Lower leg skin (tissue), 4 donors: Measurements from ENCODE around the gene ZYG11A. TPM values are rescaled to one million over a fixed set of nuclear protein-coding genes. Genes with fewer than 3 reads are reported as not detected.

ENCODE experiments used
- DNase-seq, 2 donors: peaks; one replicate each; pipeline ENCODE4 v3.0.0-alpha.2; 2019; ENCODE audit warnings: low spot score in 2 of 2
- H3K4me3 ChIP-seq: fragments of 200-600 bp; sonication (generic); 2 replicates; pipeline ENCODE4 v1.5.1; 2017; ENCODE audit warnings: mild to moderate bottlenecking, low read depth; ENCODE audit not compliant: poor library complexity, severe bottlenecking
- POLR2A ChIP-seq, 2 donors: fragments of 450-650 bp; IDR thresholded peaks; one replicate each; pipeline ENCODE4 v1.6.1; 2016 to 2017; ENCODE audit warnings: antibody characterized with exemption in 2 of 2, mild to moderate bottlenecking in 1 of 2, moderate library complexity in 1 of 2
- WGBS, 2 donors: methylation state at CpG; one replicate each; pipeline ENCODE4 v1.1.5; 2018; 5-methylcytosine and 5-hydroxymethylcytosine counted together
- intact Hi-C: fragments of 100-400 bp; cut with DNase I; formaldehyde crosslinking; loops from one replicate; pipeline ENCODE4 v1.15.0; 2023; ENCODE audit warnings: low total_unique reads
- total RNA-seq, 4 donors: library from RNA; depleted of rRNA; stranded (reverse); fragments of >200 nt; gene quantifications; one replicate each; pipeline ENCODE4 v1.1.0, GENCODE V29; 2016
- TF ChIP-seq, protein P1 (sequence below), 3 donors: fragments of 450-650 bp; IDR thresholded peaks; one replicate each; pipeline ENCODE4 v1.5.1; 2016; ENCODE audit warnings: antibody characterized with exemption in 3 of 3, mild to moderate bottlenecking in 3 of 3, moderate library complexity in 2 of 3

Gene ZYG11A
- total RNA-seq, 4 donors from 2014 or later = 0.03 to 0.25 (median 0.12) TPM

DNA sequence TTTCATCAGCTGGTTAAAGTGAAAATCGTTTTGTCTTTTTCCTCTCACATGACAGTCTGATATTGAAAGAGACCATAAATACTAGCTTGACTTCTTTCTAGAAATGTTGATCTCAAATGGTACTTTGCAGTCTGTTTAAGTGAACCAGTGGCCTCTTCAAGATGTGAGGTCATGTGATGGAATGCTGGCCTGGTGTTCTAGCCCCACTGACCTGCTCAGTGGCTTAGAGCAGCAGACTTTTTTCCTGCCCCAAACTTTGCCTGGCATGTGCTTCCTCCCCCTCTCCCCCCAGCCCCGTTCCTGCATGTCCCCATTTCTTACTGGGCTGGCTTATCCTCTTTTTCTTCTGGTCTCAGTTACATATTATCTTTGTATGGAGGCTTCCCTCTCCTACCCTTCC, 34.3 kb downstream of the ZYG11A start:
- intact Hi-C loops = no loop called here
- WGBS, 2 donors = 53 to 62% methylated on average over 2 of the region's 2 CpGs
- TF ChIP-seq POLR2A (IDR thresholded peaks at IDR 0.05) = no peak
- TF ChIP-seq, protein P1, sequence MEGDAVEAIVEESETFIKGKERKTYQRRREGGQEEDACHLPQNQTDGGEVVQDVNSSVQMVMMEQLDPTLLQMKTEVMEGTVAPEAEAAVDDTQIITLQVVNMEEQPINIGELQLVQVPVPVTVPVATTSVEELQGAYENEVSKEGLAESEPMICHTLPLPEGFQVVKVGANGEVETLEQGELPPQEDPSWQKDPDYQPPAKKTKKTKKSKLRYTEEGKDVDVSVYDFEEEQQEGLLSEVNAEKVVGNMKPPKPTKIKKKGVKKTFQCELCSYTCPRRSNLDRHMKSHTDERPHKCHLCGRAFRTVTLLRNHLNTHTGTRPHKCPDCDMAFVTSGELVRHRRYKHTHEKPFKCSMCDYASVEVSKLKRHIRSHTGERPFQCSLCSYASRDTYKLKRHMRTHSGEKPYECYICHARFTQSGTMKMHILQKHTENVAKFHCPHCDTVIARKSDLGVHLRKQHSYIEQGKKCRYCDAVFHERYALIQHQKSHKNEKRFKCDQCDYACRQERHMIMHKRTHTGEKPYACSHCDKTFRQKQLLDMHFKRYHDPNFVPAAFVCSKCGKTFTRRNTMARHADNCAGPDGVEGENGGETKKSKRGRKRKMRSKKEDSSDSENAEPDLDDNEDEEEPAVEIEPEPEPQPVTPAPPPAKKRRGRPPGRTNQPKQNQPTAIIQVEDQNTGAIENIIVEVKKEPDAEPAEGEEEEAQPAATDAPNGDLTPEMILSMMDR (IDR thresholded peaks at IDR 0.05) = no peak
- no peak for DNase-seq
- no peak overlapping the region for H3K4me3 ChIP-seq

DNA sequence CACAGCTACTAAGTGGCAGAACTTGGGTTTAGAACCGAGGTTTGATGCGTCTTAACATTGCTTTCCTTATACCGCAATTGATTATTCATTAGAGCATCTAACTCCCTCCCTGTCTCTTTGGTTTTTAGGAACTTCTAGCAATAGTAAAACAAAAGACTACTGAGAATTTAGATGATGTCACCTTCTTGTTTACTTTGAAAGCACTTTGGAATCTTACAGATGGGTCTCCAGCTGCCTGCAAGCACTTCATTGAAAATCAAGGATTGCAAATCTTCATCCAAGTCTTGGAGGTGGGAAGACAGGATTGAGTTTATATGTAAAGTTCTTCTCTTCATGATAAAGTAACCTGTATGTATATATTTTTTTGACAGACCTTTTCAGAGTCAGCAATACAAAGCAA, 35.0 kb downstream of the ZYG11A start:
- 93 to 95% methylated on average over 3 of the region's 3 CpGs for WGBS, 2 donors
- no peak for DNase-seq
- intact Hi-C loops = no loop called here
- H3K4me3 ChIP-seq = no peak overlapping the region
- no peak for TF ChIP-seq POLR2A (IDR thresholded peaks at IDR 0.05)
- TF ChIP-seq, protein P1 (IDR thresholded peaks at IDR 0.05) = no peak

GRCh38 chr1:52880206-52880605, 37.6 kb downstream of the ZYG11A start:
- no peak overlapping the region for H3K4me3 ChIP-seq
- no peak for DNase-seq
- intact Hi-C loops = no loop called here
- WGBS, 2 donors = 86 to 94% methylated on average over 2 of the region's 2 CpGs
- no peak for TF ChIP-seq POLR2A (IDR thresholded peaks at IDR 0.05)
- TF ChIP-seq, protein P1 (IDR thresholded peaks at IDR 0.05) = no peak

DNA sequence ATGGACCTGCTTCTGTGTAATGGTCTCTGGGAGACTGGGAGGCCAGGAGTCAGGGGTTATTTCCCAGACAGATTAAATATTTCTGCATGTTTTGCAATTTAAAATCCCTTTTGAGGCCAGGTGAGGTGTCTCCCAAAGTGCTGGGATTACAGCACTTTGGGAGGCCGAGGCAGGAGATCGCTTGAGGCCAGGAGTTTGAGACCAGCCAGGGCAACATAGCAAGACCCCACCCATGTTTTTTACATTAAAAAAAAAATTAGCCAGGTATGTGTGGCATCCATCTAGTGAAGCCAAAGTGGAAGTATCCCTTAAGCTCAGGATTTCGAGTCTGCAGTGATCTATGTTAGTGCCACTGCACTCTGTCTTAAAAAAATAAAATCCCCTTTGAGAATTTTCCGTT, 44.9 kb downstream of the ZYG11A start:
- TF ChIP-seq POLR2A (IDR thresholded peaks at IDR 0.05) = no peak
- TF ChIP-seq, protein P1 (IDR thresholded peaks at IDR 0.05) = no peak
- WGBS, 2 donors = 85 to 89% methylated on average over 4 of the region's 4 CpGs
- no peak overlapping the region for H3K4me3 ChIP-seq
- intact Hi-C loops = no loop called here
- DNase-seq = no peak

DNA sequence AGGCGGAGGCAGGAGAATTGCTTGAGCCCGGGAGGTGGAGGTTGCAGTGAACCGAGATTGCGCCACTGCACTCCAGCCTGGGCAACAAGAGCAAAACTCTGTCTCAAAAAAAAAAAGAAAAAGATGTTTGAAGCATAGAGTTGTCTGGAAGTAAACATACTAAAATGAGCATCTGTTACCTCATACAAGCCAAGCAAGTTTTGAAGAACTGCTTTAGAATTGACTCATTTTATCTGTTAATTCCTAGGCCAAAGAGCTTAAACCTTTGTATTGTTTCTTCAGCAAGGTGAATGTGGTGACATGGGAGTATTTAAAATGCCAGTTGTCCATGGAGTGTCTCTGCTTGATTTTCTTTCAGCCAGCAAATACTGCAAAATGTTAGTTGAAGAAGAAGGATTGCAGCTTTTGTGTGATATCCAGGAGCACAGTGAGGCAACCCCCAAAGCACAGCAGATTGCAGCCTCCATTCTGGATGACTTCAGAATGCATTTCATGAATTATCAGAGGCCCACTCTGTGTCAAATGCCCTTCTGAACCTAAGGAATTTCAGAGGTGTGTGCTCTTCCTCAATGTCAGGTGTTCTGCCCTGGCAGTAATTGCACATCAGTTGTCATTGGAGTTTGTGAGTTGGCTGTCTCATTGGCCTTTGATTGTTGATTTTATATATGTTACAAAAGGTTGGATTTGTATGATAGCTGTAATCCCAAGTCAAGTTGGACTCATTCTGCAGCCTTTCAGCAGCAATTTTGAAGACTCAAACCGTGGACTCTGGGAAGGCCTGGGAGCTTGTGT, 50.1 kb downstream of the ZYG11A start:
- H3K4me3 ChIP-seq = no peak overlapping the region
- DNase-seq = no peak
- WGBS, 2 donors = 88 to 96% methylated on average over 5 of the region's 5 CpGs
- intact Hi-C loops = no loop called here
- TF ChIP-seq, protein P1 (IDR thresholded peaks at IDR 0.05) = no peak

DNA sequence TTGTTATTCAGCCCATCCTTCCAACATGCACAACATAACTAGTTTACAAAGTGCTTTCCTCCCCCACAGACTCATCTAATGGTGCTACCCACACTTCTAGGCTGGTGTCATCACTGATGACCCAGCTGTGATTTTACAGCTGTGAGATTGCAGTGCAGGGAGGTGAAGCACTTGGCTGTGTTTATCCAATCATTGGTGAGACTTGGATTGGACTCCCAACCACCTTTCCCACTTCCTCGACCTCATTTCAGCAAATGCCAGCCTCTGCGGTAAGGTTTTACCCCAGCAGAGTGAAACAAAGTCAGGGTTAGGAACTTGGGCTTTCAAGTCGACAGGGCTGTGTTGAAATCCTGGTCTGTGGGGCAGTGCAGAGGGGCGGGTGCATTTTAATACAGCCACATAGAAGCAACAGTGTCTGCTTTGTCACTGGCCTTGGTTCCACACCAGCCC, 56.9 kb downstream of the ZYG11A start:
- intact Hi-C loops = no loop called here
- no peak for DNase-seq
- TF ChIP-seq, protein P1 (IDR thresholded peaks at IDR 0.05) = no peak
- 48 to 57% methylated on average over 4 of the region's 4 CpGs for WGBS, 2 donors
- H3K4me3 ChIP-seq = no peak overlapping the region
